ENCODE data around the gene TXNDC12.

DNA sequence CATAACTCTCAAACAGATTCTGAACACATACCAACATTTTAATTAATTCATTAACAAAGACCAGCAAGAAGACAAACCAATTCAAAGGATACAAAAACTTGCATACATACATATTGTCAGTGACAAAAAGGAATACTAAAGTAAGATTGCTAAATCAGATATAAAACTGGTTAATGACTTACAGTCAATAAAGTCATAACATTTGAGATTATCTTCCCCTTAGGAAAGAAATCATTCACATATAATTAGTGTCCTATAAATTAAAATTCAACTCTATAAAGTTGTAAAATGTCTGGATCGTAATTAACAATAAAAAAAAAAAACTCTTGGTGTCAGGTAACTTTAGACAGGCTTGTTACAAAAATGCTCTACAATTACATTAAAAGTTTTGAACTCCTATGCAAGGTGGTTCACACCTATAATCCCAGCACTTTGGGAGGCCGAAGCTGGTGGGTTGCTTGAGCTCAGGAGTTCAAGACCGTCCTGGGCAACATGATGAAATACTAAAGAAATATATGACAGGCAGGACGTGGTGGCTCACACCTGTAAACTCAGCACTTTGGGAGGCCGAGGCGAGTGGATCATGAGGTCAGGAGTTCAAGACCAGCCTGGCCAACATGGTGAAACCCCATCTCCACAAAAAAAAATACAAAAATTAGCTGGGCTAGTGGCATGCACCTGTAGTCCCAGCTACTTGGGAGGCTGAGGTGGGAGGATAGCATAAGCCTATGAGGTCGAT lies 46.8 kb downstream of the TXNDC12 start:
- TF ChIP-seq, protein P1, sequence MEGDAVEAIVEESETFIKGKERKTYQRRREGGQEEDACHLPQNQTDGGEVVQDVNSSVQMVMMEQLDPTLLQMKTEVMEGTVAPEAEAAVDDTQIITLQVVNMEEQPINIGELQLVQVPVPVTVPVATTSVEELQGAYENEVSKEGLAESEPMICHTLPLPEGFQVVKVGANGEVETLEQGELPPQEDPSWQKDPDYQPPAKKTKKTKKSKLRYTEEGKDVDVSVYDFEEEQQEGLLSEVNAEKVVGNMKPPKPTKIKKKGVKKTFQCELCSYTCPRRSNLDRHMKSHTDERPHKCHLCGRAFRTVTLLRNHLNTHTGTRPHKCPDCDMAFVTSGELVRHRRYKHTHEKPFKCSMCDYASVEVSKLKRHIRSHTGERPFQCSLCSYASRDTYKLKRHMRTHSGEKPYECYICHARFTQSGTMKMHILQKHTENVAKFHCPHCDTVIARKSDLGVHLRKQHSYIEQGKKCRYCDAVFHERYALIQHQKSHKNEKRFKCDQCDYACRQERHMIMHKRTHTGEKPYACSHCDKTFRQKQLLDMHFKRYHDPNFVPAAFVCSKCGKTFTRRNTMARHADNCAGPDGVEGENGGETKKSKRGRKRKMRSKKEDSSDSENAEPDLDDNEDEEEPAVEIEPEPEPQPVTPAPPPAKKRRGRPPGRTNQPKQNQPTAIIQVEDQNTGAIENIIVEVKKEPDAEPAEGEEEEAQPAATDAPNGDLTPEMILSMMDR (IDR thresholded peaks at IDR 0.05; ENCODE audit: insufficient read depth, low read length, poor library complexity, severe bottlenecking): no peak
- no peak for TF ChIP-seq EZH2phosphoT487 (conservative IDR thresholded peaks at IDR 0.05; ENCODE audit: low read length)
